SK-N-SH (cell line): ENCODE data around the gene NHS. TPM values are rescaled to one million over a fixed set of nuclear protein-coding genes. Genes with fewer than 3 reads are reported as not detected.

Source experiments
- CHD2 ChIP-seq: fragments of 150-350 bp; IDR thresholded peaks from 2 replicates; pipeline ENCODE4 v1.6.1; 2018; ENCODE audit warnings: low read length; ENCODE audit not compliant: partially characterized antibody
- ELF1 ChIP-seq: IDR thresholded peaks from 2 replicates; pipeline ENCODE4 v1.4.0; 2012
- EP300 ChIP-seq, 2 experiments: IDR thresholded peaks; 2 replicates each; pipeline versions ENCODE4 v1.4.0 to v1.6.1; 2012; ENCODE audit warnings: borderline replicate concordance in 1 of 2, low read depth in 1 of 2, low read length in 1 of 2
- FOSL2 ChIP-seq: IDR thresholded peaks from 2 replicates; pipeline ENCODE4 v1.4.0; 2012; ENCODE audit warnings: low read depth, mild to moderate bottlenecking, moderate library complexity, borderline replicate concordance
- FOXJ3 ChIP-seq: sonication (generic); formaldehyde crosslinking; IDR thresholded peaks from 2 replicates; pipeline ENCODE4 v1.5.1; 2020; ENCODE audit warnings: mild to moderate bottlenecking, missing genetic modification reagents
- IRF3 ChIP-seq: fragments of 150-350 bp; IDR thresholded peaks from 2 replicates; pipeline ENCODE4 v1.6.1; 2016; ENCODE audit warnings: mild to moderate bottlenecking, low read depth, low read length
- JUND ChIP-seq: IDR thresholded peaks from 2 replicates; pipeline ENCODE4 v1.4.0; 2012
- MAX ChIP-seq: IDR thresholded peaks from 2 replicates; pipeline ENCODE4 v1.4.0; 2012; ENCODE audit warnings: low read depth
- NFIC ChIP-seq: IDR thresholded peaks from 2 replicates; pipeline ENCODE4 v1.4.0; 2012; ENCODE audit warnings: borderline replicate concordance
- PBX3 ChIP-seq: IDR thresholded peaks from 2 replicates; pipeline ENCODE4; 2012
- POLR2AphosphoS5 ChIP-seq: IDR thresholded peaks from 2 replicates; pipeline ENCODE4 v1.6.1; 2012; ENCODE audit warnings: low read depth, low read length
- RAD21 ChIP-seq: IDR thresholded peaks from 2 replicates; pipeline ENCODE4 v1.6.1; 2012; ENCODE audit warnings: mild to moderate bottlenecking, low read length
- RCOR1 ChIP-seq: fragments of 150-350 bp; IDR thresholded peaks from 2 replicates; pipeline ENCODE4 v1.6.1; 2017; ENCODE audit warnings: antibody characterized with exemption, low read length
- REST ChIP-seq: IDR thresholded peaks from 2 replicates; pipeline ENCODE4 v1.6.1; 2012; ENCODE audit warnings: mild to moderate bottlenecking, low read depth, low read length, moderate library complexity
- RFX5 ChIP-seq: IDR thresholded peaks from 2 replicates; pipeline ENCODE4 v1.6.1; 2012; ENCODE audit warnings: mild to moderate bottlenecking, improper control_type of control experiment, low read length
- SMC3 ChIP-seq: IDR thresholded peaks from 2 replicates; pipeline ENCODE4 v1.6.1; 2012; ENCODE audit warnings: low read depth, low read length, improper control_type of control experiment
- TAF1 ChIP-seq: IDR thresholded peaks from 2 replicates; pipeline ENCODE4 v1.6.1; 2012; ENCODE audit warnings: low read depth, mild to moderate bottlenecking, low read length, moderate library complexity, borderline replicate concordance
- TCF12 ChIP-seq: IDR thresholded peaks from 2 replicates; pipeline ENCODE4 v1.4.0; 2012
- YY1 ChIP-seq: IDR thresholded peaks from 2 replicates; pipeline ENCODE4 v1.4.0; 2012; ENCODE audit warnings: low read depth, mild to moderate bottlenecking
- ZBTB33 ChIP-seq: IDR thresholded peaks from 2 replicates; pipeline ENCODE4 v1.4.0; 2012; ENCODE audit warnings: low read depth, borderline replicate concordance
- polyA plus RNA-seq, 3 experiments: library from polyadenylated mRNA; depleted of rRNA; stranded (reverse); fragments of >200 nt; gene quantifications; 2 replicates each; pipeline ENCODE4 v1.2.3, GENCODE V29; 2012

Gene NHS
- polyA plus RNA-seq, 1 of the 3 experiments (the other 2 are of a cell fraction), result 1.0 TPM

GRCh38 chrX:17553469-17553868, 178.5 kb downstream of the NHS start (continued):
- TF ChIP-seq REST (no peak), SMC3 (no peak), POLR2AphosphoS5 (peak; percentile 35; the same call in 1 of the 2 replicates), ELF1 (no peak), EP300 (IDR thresholded peaks at IDR 0.05; ENCODE audit: borderline replicate concordance in 1 of 2, low read depth in 1 of 2, low read length in 1 of 2) (peak in 1 of 2 experiments; percentile 79; a peak in 1 of 4 replicates), PBX3 (peak; percentile 93), NFIC (peak; percentile 97), RCOR1 (no peak), TCF12 (peak; percentile 78), JUND (peak; percentile 86), IRF3 (no peak), YY1 (no peak), TAF1 (no peak), CHD2 (no peak), ZBTB33 (no peak), FOSL2 (peak; percentile 79), FOXJ3 (CRISPR knock-in tag) (no peak), MAX (no peak), RAD21 (no peak), RFX5 (no peak)
- TF ChIP-seq, all 33 proteins: peak for 11
